Stimulated activated CD4-positive, alpha-beta T cell treated with anti-CD3 and anti-CD28 coated beads, Interleukin-1b, Interleukin-23, amount 100 ng/mL, for 1 hour (primary cell): ENCODE measurements around the gene NFIX.

ENCODE experiments used
- DNase-seq, 2 donors: peaks; one replicate each; pipeline ENCODE4 v3.0.0-alpha.2; 2020; ENCODE audit warnings: low read depth in 2 of 2

Gene NFIX

GRCh38 chr19:13072188-13072908, 77.1 kb downstream of the NFIX start:
- no peak for DNase-seq

- no peak for DNase-seq
Observed at GRCh38 chr19:13073263-13073662, 78.0 kb downstream of the NFIX start.

- DNase-seq, result no peak
Observed at GRCh38 chr19:13074378-13074777, 79.1 kb downstream of the NFIX start.

- no peak for DNase-seq
Observed at GRCh38 chr19:13076320-13076719, 81.0 kb downstream of the NFIX start.

- no peak for DNase-seq
Observed at GRCh38 chr19:13076787-13077186, 81.5 kb downstream of the NFIX start.

GRCh38 chr19:13077240-13077639, 82.0 kb downstream of the NFIX start:
- no peak for DNase-seq

GRCh38 chr19:13078381-13078780, 83.1 kb downstream of the NFIX start:
- DNase-seq, result no peak

- DNase-seq, result no peak
Observed at GRCh38 chr19:13078897-13079541, 83.7 kb downstream of the NFIX start.

GRCh38 chr19:13079542-13079986, 84.3 kb downstream of the NFIX start:
- DNase-seq, result no peak

GRCh38 chr19:13082192-13083007, 87.1 kb downstream of the NFIX start:
- DNase-seq, result no peak

- no peak for DNase-seq
Observed at GRCh38 chr19:13083008-13083404, 87.7 kb downstream of the NFIX start.

- DNase-seq, result no peak
Observed at GRCh38 chr19:13083627-13084026, 88.4 kb downstream of the NFIX start.

GRCh38 chr19:13085666-13086065, 90.4 kb downstream of the NFIX start:
- no peak for DNase-seq

- DNase-seq, result no peak
Observed at GRCh38 chr19:13086341-13086740, 91.1 kb downstream of the NFIX start.

GRCh38 chr19:13087295-13087694, 92.0 kb downstream of the NFIX start:
- no peak for DNase-seq

- DNase-seq, result no peak
Observed at GRCh38 chr19:13087795-13088537, 92.7 kb downstream of the NFIX start.

GRCh38 chr19:13089139-13089856, 94.0 kb downstream of the NFIX start:
- no peak for DNase-seq

GRCh38 chr19:13089857-13090507, 94.7 kb downstream of the NFIX start:
- no peak for DNase-seq

- DNase-seq, result no peak
Observed at GRCh38 chr19:13090511-13091231, 95.4 kb downstream of the NFIX start.
